Activated CD4-positive, alpha-beta T cell treated with anti-CD3 and anti-CD28 coated beads for 36 hours (primary cell): ENCODE data around the gene NCF4. TPM values are rescaled to one million over a fixed set of nuclear protein-coding genes. Genes with fewer than 3 reads are reported as not detected.

Experiments
- ATAC-seq: fragments of 200-7000 bp; cut with Tn5 transposase; one replicate; pipeline ENCODE4 v1.10.0; 2021; ENCODE audit warnings: mild to moderate bottlenecking, moderate library complexity
- CTCF ChIA-PET: fragments of 350-600 bp; sonication (Branson Sonifier 250); formaldehyde crosslinking; loops from one replicate; lab custom pipeline; 2021; ENCODE audit warnings: antibody characterized with exemption; lab: Charles Lee
- POLR2A ChIA-PET: fragments of 350-600 bp; sonication (Branson Sonifier 250); formaldehyde crosslinking; loops from one replicate; lab custom pipeline; 2021; ENCODE audit warnings: antibody characterized with exemption, inconsistent platforms; lab: Charles Lee
- DNase-seq: peaks from one replicate; pipeline ENCODE4 v3.0.0-alpha.2; 2020
- H3K27ac Mint-ChIP-seq: one replicate; pipeline ENCODE4 v1.8.0; 2021; ENCODE audit warnings: mixed read lengths
- H3K27me3 Mint-ChIP-seq: one replicate; pipeline ENCODE4 v1.8.0; 2021; ENCODE audit warnings: mixed read lengths
- H3K36me3 Mint-ChIP-seq: one replicate; pipeline ENCODE4 v1.8.0; 2021; ENCODE audit warnings: low read depth, mixed read lengths
- H3K4me1 Mint-ChIP-seq: one replicate; pipeline ENCODE4 v1.8.0; 2021; ENCODE audit warnings: mixed read lengths
- H3K4me3 Mint-ChIP-seq: one replicate; pipeline ENCODE4 v1.8.0; 2021; ENCODE audit warnings: mild to moderate bottlenecking, moderate library complexity, mixed read lengths
- H3K9me3 Mint-ChIP-seq: one replicate; pipeline ENCODE4 v1.8.0; 2021; ENCODE audit warnings: low read depth, mixed read lengths
- intact Hi-C, 2 experiments: fragments of 100-400 bp; cut with DNase I in 1 of 2; cut with micrococcal nuclease in 1 of 2; formaldehyde crosslinking; loops; one replicate each; pipeline versions ENCODE4 v1.14.2 to v1.15.1; 2022 to 2024; cut with DNase I, micrococcal nuclease
- total RNA-seq, 2 experiments: library from RNA; stranded (reverse); gene quantifications; one replicate each; pipeline ENCODE4 v1.2.3, GENCODE V29; 2021

The NCF4 gene
- 1 to 10 TPM; 3.8 to 3.9 TPM for total RNA-seq

GRCh38 chr22:36860821-36861659 lies at the start of gene NCF4:
NCF4 (plus strand) TSS chr22:36861006; CDS start chr22:36861172, 166 bp downstream.
- Mint-ChIP-seq H3K36me3 (no peaks in the 10 kb centered on the region), H3K4me3 (peak within 1 kb of the TSS; percentile 43), H3K27me3 (peaks cover 2% of the 10 kb centered on the region), H3K27ac (peak within 1 kb of the TSS; percentile 87), H3K4me1 (peaks cover 32% of the 10 kb centered on the region), H3K9me3 (no peaks in the 10 kb centered on the region)
- DNase-seq (peak; percentile 67), ATAC-seq (peak; percentile 81)
- ChIA-PET CTCF (interaction anchor here (0.9 to 1.9 kb wide), 7 partner anchors 8 to 709 kb away, joined by 3 to 5 read pairs (median 4); no protein-coding TSS in a partner anchor), POLR2A (interaction anchor here (0.6 to 1.3 kb wide), 3 partner anchors 13 to 1306 kb away, joined by 3 to 7 read pairs (median 3); partner anchors contain the start of gene IFT27)
- intact Hi-C loops: loop anchor here in 1 of 2 experiments (1.0 kb wide), 1 partner anchor 21 kb away; no protein-coding TSS in a partner anchor

- Mint-ChIP-seq H3K9me3 (no peaks in the 10 kb centered on the region), H3K27me3 (peaks cover 26% of the 10 kb centered on the region), H3K36me3 (no peaks in the 10 kb centered on the region), H3K27ac (no peak overlapping the region), H3K4me3 (no peak overlapping the region), H3K4me1 (peaks cover 17% of the 10 kb centered on the region)
- ATAC-seq (no peak), DNase-seq (no peak)
- ChIA-PET CTCF (interaction anchor here (1.0 kb wide), 1 partner anchor 29 kb away, joined by 4 read pairs; no protein-coding TSS in a partner anchor), POLR2A (no interaction called here)
- intact Hi-C loops: no loop called here
Observed at GRCh38 chr22:36811094-36811800, 49.6 kb upstream of the NCF4 start.

- H3K4me3 Mint-ChIP-seq: no peak overlapping the region
- ATAC-seq: no peak
- CTCF ChIA-PET: no interaction called here
- H3K27ac Mint-ChIP-seq: no peak overlapping the region
- H3K9me3 Mint-ChIP-seq: no peaks in the 10 kb centered on the region
- intact Hi-C loops: no loop called here
- POLR2A ChIA-PET: no interaction called here
- H3K27me3 Mint-ChIP-seq: peaks cover 47% of the 10 kb centered on the region
- DNase-seq: no peak
- H3K4me1 Mint-ChIP-seq: peaks cover 5% of the 10 kb centered on the region
- no peaks in the 10 kb centered on the region for H3K36me3 Mint-ChIP-seq
Observed at GRCh38 chr22:36814801-36815200, 46.0 kb upstream of the NCF4 start.

- POLR2A ChIA-PET: no interaction called here
- no peaks in the 10 kb centered on the region for H3K9me3 Mint-ChIP-seq
- H3K4me3 Mint-ChIP-seq: no peak overlapping the region
- H3K36me3 Mint-ChIP-seq: no peaks in the 10 kb centered on the region
- H3K27ac Mint-ChIP-seq: no peak overlapping the region
- peaks cover 5% of the 10 kb centered on the region for H3K4me1 Mint-ChIP-seq
- DNase-seq (no peak), ATAC-seq (no peak)
- intact Hi-C loops: no loop called here
- CTCF ChIA-PET: interaction anchor here (0.6 kb wide), 2 partner anchors 65 to 194 kb away, joined by 3 read pairs; no protein-coding TSS in a partner anchor
- H3K27me3 Mint-ChIP-seq: peaks cover 50% of the 10 kb centered on the region
Observed at GRCh38 chr22:36815558-36816338, 45.1 kb upstream of the NCF4 start.

GRCh38 chr22:36816339-36816635 lies 44.5 kb upstream of the NCF4 start:
- H3K27me3 Mint-ChIP-seq: peaks cover 50% of the 10 kb centered on the region

GRCh38 chr22:36816636-36817524 lies 43.9 kb upstream of the NCF4 start, which contains the start of gene PVALB:
PVALB (minus strand) TSS chr22:36817035; CDS start chr22:36817005, 30 bp downstream.
- CTCF ChIA-PET: interaction anchor here (0.6 kb wide), 2 partner anchors 193 to 674 kb away, joined by 3 to 4 read pairs; no protein-coding TSS in a partner anchor
- no peaks in the 10 kb centered on the region for H3K36me3 Mint-ChIP-seq

More at GRCh38 chr22:36816339-36816635, 44.5 kb upstream of the NCF4 start:
- ChIA-PET CTCF (interaction anchor here (0.6 kb wide), 1 partner anchor 194 kb away, joined by 3 read pairs; no protein-coding TSS in a partner anchor), POLR2A (no interaction called here)
- ATAC-seq: no peak
- H3K4me3 Mint-ChIP-seq: no peak overlapping the region
- peaks cover 5% of the 10 kb centered on the region for H3K4me1 Mint-ChIP-seq
- intact Hi-C loops: no loop called here
- H3K36me3 Mint-ChIP-seq: no peaks in the 10 kb centered on the region
- peak; percentile 14 for DNase-seq
- H3K27ac Mint-ChIP-seq: no peak overlapping the region
- H3K9me3 Mint-ChIP-seq: no peaks in the 10 kb centered on the region

GRCh38 chr22:36817525-36817848 lies 43.3 kb upstream of the NCF4 start:
- H3K9me3 Mint-ChIP-seq: no peaks in the 10 kb centered on the region
- peaks cover 50% of the 10 kb centered on the region for H3K27me3 Mint-ChIP-seq
- no peak overlapping the region for H3K4me3 Mint-ChIP-seq
- peaks cover 5% of the 10 kb centered on the region for H3K4me1 Mint-ChIP-seq
- no peak for DNase-seq
- H3K36me3 Mint-ChIP-seq: no peaks in the 10 kb centered on the region
- ChIA-PET POLR2A (no interaction called here), CTCF (no interaction called here)
- H3K27ac Mint-ChIP-seq: no peak overlapping the region
- intact Hi-C loops: no loop called here
- ATAC-seq: no peak

More at GRCh38 chr22:36816636-36817524, 43.9 kb upstream of the NCF4 start, which contains the start of gene PVALB:
- peaks cover 50% of the 10 kb centered on the region for H3K27me3 Mint-ChIP-seq
- peaks cover 5% of the 10 kb centered on the region for H3K4me1 Mint-ChIP-seq
- H3K27ac Mint-ChIP-seq: no peak within 1 kb of the TSS
- intact Hi-C loops: no loop called here
- H3K9me3 Mint-ChIP-seq: no peaks in the 10 kb centered on the region
- H3K4me3 Mint-ChIP-seq: no peak within 1 kb of the TSS
- DNase-seq (peak; percentile 30), ATAC-seq (peak; percentile 64)
- POLR2A ChIA-PET: no interaction called here

GRCh38 chr22:36818010-36818642 lies 42.7 kb upstream of the NCF4 start:
- H3K27me3 Mint-ChIP-seq: peaks cover 47% of the 10 kb centered on the region
- no peak for ATAC-seq
- no peaks in the 10 kb centered on the region for H3K36me3 Mint-ChIP-seq
- POLR2A ChIA-PET: no interaction called here
- no peak for DNase-seq
- H3K27ac Mint-ChIP-seq: no peak overlapping the region
- no peak overlapping the region for H3K4me3 Mint-ChIP-seq
- H3K4me1 Mint-ChIP-seq: peaks cover 5% of the 10 kb centered on the region
- intact Hi-C loops: no loop called here
- CTCF ChIA-PET: no interaction called here
- H3K9me3 Mint-ChIP-seq: no peaks in the 10 kb centered on the region

GRCh38 chr22:36819112-36819511 lies 41.7 kb upstream of the NCF4 start:
- no peak overlapping the region for H3K4me3 Mint-ChIP-seq
- ChIA-PET POLR2A (no interaction called here), CTCF (interaction anchor here (0.8 kb wide), 1 partner anchor 35 kb away, joined by 3 read pairs; no protein-coding TSS in a partner anchor)
- DNase-seq: no peak
- H3K27me3 Mint-ChIP-seq: peaks cover 39% of the 10 kb centered on the region
- H3K9me3 Mint-ChIP-seq: no peaks in the 10 kb centered on the region
- intact Hi-C loops: no loop called here
- no peak for ATAC-seq
- no peaks in the 10 kb centered on the region for H3K36me3 Mint-ChIP-seq
- no peak overlapping the region for H3K27ac Mint-ChIP-seq
- peaks cover 5% of the 10 kb centered on the region for H3K4me1 Mint-ChIP-seq

- ChIA-PET POLR2A (no interaction called here), CTCF (interaction anchor here (1.1 kb wide), 1 partner anchor 29 kb away, joined by 3 read pairs; no protein-coding TSS in a partner anchor)
- H3K36me3 Mint-ChIP-seq: no peaks in the 10 kb centered on the region
- no peak overlapping the region for H3K27ac Mint-ChIP-seq
- ATAC-seq (no peak), DNase-seq (no peak)
- no peaks in the 10 kb centered on the region for H3K9me3 Mint-ChIP-seq
- peaks cover 1% of the 10 kb centered on the region for H3K4me1 Mint-ChIP-seq
- H3K27me3 Mint-ChIP-seq: peaks cover 28% of the 10 kb centered on the region
- intact Hi-C loops: no loop called here
- no peak overlapping the region for H3K4me3 Mint-ChIP-seq
Observed at GRCh38 chr22:36822581-36822980, 38.2 kb upstream of the NCF4 start.
